B cell (primary cell): Measurements from ENCODE around the gene SLC19A1.

Source experiments
- EZH2 ChIP-seq: IDR thresholded peaks from 2 replicates; pipeline ENCODE4 v1.6.1; 2012; ENCODE audit warnings: borderline replicate concordance, low read depth, mild to moderate bottlenecking, moderate library complexity, low read length; ENCODE audit not compliant: insufficient read depth, poor library complexity, severe bottlenecking
- TF ChIP-seq, protein P1 (sequence below): fragments of 200-600 bp; IDR thresholded peaks from one replicate; pipeline ENCODE4 v1.8.0; 2022; ENCODE audit warnings: antibody characterized with exemption, mild to moderate bottlenecking

DNA sequence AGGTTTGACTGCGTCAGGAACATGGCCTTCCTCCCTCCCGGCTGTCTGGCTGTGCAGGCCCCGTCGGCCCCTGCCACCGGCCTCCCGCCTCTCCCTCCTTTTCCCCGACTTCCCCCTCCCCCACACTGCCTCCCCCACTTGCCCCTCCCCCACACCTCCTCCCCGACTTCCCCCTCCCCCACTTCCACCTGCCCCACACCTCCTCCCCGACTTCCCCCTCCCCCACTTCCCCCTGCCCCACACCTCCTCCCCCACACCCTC is 52.6 kb downstream of the SLC19A1 start:
- TF ChIP-seq, protein P1, sequence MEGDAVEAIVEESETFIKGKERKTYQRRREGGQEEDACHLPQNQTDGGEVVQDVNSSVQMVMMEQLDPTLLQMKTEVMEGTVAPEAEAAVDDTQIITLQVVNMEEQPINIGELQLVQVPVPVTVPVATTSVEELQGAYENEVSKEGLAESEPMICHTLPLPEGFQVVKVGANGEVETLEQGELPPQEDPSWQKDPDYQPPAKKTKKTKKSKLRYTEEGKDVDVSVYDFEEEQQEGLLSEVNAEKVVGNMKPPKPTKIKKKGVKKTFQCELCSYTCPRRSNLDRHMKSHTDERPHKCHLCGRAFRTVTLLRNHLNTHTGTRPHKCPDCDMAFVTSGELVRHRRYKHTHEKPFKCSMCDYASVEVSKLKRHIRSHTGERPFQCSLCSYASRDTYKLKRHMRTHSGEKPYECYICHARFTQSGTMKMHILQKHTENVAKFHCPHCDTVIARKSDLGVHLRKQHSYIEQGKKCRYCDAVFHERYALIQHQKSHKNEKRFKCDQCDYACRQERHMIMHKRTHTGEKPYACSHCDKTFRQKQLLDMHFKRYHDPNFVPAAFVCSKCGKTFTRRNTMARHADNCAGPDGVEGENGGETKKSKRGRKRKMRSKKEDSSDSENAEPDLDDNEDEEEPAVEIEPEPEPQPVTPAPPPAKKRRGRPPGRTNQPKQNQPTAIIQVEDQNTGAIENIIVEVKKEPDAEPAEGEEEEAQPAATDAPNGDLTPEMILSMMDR: no peak
- TF ChIP-seq EZH2: no peak
